Measurements from ENCODE around the gene CD302.

DNA sequence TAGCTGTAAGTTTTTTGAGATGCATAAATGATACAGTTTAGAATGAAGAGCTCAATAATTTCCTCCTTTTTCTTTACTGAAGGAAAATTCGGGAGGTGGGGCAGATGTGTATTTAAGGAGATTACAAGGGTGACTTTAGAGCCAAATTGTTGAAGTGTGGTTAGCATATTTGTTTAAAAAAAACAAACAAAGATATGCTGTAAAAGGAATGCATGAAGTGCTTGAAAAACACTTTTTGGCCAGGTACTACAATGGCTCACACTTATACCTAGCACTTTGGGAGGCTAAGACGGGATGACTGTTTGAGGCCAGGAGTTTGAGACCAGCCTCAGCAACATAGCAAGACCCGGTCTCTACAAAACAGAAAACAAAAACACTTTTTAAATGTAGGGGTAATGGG is 38.4 kb downstream of the CD302 start:
- TF ChIP-seq EZH2 (IDR thresholded peaks at IDR 0.05; ENCODE audit: borderline replicate concordance, low read length) = no peak
- TF ChIP-seq, protein P1, sequence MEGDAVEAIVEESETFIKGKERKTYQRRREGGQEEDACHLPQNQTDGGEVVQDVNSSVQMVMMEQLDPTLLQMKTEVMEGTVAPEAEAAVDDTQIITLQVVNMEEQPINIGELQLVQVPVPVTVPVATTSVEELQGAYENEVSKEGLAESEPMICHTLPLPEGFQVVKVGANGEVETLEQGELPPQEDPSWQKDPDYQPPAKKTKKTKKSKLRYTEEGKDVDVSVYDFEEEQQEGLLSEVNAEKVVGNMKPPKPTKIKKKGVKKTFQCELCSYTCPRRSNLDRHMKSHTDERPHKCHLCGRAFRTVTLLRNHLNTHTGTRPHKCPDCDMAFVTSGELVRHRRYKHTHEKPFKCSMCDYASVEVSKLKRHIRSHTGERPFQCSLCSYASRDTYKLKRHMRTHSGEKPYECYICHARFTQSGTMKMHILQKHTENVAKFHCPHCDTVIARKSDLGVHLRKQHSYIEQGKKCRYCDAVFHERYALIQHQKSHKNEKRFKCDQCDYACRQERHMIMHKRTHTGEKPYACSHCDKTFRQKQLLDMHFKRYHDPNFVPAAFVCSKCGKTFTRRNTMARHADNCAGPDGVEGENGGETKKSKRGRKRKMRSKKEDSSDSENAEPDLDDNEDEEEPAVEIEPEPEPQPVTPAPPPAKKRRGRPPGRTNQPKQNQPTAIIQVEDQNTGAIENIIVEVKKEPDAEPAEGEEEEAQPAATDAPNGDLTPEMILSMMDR (conservative IDR thresholded peaks at IDR 0.05 in 1 of 2, IDR thresholded peaks at IDR 0.05 in 1 of 2; ENCODE audit: extremely low read depth in 1 of 2, insufficient read depth in 1 of 2, low read depth in 1 of 2, low read length in 2 of 2) = no peak

Data from mammary epithelial cell (primary cell).